HL-60/S4 treated with phorbol 12-myristate 13-acetate at 8.2 ng/mL for 4 days and 3 days (cell line): ENCODE measurements around the gene RCAN2.

Source experiments
- in situ Hi-C: fragments of 300-500 bp; cut with MboI; formaldehyde crosslinking; loops from 2 replicates; pipeline ENCODE4 v1.15.0; 2022; ENCODE audit warnings: low sequenced_read_pairs

The RCAN2 gene

DNA sequence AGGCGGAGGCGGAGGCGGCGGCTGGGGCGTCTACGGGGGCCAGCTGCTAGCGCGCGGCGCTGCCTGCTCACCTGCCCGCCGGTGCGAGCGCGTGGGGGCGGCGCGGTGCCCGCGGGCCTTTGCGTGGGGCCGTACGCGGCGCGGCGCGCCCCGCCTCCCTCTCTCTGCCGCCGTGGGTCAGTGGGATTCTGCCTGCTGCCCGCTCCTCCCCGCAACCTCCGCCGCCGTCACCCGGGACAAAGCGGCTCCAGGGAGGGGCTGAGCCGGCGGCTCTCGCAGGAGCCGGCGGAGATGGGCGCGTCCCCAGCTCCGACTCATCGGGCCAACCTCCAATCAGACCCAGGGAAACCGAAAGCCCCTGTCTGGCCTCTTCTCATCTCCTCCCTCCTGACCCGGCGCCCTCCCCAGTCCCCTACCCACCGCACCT, at the start of gene RCAN2:
TSS of gene RCAN2 (minus strand) at position 249 of the 427 bp plus-strand sequence.
- in situ Hi-C loops, result no loop called here

- in situ Hi-C loops, result no loop called here
These were observed 48.6 kb upstream of the RCAN2 start for GRCh38 chr6:46539866-46540265.

DNA sequence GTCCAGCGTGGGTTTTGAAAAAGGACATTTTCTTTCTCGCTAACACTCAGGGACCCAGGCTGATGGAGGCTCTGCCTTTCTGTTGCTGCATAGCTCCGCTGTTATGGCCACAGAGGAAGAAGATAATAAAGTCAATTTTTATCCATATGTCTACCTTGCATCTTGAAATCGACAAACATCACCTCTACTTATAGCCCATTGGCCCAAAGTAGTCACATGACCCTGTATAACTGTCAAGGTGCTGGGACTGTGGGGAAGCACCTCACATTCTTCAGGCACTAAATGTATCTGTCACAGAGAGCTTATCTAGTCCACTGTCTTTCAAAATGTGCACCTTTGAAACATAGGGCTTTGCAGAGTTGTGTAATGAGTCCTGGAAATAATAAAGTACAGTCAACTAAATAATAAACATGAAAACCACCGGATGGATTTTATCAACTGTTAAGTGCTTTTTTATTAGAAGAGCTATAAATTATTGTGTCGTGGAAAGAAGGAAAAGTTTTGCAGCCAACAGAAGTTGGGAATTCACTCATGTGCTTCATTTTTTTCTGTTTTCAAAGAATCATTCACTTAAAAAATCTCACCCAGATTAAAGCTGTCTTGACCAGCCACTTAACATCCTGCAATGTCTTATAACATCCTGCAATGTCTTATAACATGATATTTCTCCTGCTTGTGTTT, 47.7 kb upstream of the RCAN2 start:
- in situ Hi-C loops, result no loop called here

GRCh38 chr6:46530896-46531295, 39.6 kb upstream of the RCAN2 start:
- in situ Hi-C loops, result no loop called here

DNA sequence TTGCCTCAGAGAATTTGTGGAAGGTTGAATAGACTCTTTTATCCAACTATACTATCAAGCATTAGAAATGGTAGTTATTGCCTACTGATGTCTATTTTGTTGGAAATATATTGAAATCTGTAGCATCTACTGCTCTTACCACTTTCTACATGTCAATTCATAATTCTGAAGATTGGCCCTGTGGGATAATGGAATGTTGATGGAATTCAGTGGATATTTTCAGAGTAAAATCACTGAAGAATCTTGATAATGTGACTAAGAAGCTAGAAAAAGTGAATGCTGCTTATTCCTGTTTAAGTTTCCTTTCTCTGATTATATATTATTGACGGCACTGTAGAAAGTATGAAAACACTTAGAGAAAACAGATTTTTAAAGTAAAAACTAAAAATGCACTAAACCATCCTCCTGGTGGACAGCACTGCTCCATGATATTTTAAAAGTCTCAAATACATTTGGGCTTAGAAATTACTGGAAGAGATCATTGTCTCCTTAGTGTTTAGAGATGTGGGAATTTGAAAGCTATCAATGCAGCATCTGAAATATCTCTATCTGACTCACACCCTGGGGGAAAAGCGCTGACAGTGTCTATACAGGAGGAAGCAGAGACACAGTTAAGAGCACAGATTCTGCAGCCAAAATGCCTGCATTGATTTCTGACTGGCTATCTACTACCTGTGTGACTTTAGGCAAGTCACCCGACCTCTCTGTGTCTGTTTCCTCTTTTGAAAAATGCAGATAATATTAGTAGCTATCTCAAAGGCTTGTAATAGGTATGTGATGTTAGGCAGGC, 37.9 kb upstream of the RCAN2 start:
- in situ Hi-C loops, result no loop called here

DNA sequence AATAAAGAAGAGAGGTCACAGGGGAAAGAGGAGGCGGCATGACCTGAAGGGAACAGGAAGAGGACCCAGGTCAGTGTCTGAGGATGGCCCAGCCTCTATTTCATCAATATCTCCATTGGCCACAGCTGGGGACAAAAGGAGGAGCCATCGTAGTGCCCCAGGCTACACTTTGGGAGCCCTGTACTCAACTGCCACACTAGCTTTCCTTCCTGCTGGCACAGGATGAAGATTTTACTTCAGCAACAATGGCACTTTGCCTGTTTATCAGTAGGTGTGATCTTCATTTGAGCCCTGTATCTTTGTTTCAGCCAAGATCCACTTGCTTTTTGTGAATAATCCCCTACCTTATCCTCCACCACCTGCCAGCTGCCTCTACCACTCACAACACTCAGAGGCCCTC, 35.4 kb upstream of the RCAN2 start:
- in situ Hi-C loops, result no loop called here

DNA sequence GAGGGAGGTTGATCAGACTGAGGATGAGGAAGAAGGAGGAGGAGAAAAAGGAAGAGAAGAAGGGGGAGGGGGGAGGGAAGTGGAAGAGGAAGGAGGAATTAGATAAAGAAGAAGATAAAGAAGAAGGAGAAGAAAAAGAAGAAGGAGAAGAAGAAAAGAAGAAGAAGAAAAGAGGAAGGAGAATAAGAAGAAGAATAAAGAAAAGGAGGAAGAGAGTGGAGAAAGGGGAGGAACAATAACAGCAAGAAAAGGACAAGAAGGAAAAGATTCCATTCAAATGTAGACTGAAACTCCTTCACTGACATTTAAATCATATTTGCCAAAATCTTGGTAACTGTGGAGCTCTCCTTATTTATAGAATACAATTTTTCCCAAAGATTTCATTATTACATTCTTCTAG, 34.3 kb upstream of the RCAN2 start:
- in situ Hi-C loops, result no loop called here

DNA sequence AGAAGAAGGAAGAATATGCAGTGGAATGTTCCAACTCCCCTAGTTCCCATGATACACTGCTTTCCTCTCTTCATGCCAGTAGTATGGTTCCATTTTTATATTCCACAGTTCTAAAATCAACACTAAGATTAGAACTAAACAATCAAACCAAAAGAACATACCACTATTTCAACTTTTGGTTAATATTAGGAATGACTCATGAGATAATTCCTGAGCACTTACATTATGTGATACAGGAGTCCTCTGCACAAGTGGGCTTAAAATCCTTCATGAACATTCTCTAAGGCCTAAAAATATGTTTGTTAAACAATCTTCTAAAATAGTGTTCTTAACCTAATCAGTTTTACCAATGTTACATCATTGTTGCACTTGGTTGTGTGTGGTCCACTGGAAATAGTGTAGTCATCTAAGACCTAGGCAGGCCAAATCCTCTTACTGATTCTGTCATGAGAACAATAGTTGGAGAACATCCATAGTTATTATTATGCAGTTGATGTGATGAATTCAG, 30.3 kb upstream of the RCAN2 start:
- in situ Hi-C loops, result no loop called here

GRCh38 chr6:46517202-46517601, 26.0 kb upstream of the RCAN2 start:
- in situ Hi-C loops, result no loop called here

DNA sequence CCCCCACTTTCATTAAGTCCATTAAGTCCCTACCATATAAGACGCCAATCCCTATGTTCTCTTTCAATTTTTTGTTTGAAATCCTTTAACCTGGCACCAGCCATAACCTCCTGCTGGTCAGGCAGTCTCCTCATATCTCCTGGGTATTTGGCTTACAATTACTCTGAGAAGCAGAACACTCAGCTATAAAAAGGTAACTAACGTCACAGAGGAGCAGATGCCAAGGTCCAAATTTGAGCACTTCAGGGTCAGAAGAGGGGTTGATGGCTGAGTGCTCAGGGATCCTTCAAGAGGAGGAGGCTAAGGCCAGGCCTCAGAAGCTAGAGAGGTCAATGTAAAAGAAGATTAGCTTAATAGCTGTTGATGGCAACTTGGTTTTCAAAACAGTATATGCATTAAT, 22.3 kb upstream of the RCAN2 start:
- in situ Hi-C loops, result no loop called here

DNA sequence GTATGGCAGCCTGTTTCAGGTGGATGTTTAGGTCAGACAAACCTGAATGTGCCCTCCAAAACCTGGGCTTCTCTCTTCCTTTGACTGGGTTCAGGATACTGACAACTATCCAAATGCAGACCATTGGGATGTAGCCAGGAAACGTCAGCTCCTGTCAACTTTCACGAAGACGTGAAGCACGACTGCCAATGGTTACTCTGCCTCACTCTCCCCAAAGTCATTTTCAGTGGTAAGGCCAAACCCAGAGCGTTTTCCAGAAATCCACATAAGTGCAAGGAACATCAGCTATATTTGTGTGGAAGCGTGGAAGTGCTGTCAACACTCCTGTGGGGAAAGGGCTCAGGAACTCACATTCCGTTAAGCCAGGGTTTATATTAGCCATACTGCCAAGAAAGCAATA, 20.1 kb upstream of the RCAN2 start:
- in situ Hi-C loops, result no loop called here

- in situ Hi-C loops, result no loop called here
These were observed 19.4 kb upstream of the RCAN2 start for GRCh38 chr6:46510651-46511050.

DNA sequence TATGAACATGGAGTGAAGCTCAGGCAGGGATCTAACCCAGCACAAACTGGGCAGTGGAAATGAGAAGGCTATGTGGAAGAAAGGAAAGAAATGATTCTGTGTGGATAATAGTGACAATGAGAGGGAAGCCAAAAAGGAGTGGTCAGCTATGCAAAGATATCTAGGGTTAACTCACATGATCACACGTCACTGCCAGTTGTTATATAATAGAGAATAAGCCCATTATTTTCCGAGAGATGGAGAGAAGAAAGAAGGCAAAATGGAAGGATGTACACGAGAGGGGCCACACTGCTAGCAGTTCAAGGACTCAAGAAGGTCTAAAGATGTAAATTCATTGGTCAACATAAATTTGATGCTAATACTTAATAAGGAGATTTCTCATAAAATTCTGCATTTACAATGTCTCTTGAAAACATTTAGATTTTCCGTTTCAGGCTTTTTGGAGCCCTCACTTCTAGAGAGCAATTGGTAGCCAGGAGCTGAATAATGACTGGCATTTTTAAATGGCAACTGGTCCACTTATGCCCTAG, 18.8 kb upstream of the RCAN2 start:
- in situ Hi-C loops, result no loop called here

GRCh38 chr6:46509063-46509462, 17.8 kb upstream of the RCAN2 start:
- in situ Hi-C loops, result no loop called here

DNA sequence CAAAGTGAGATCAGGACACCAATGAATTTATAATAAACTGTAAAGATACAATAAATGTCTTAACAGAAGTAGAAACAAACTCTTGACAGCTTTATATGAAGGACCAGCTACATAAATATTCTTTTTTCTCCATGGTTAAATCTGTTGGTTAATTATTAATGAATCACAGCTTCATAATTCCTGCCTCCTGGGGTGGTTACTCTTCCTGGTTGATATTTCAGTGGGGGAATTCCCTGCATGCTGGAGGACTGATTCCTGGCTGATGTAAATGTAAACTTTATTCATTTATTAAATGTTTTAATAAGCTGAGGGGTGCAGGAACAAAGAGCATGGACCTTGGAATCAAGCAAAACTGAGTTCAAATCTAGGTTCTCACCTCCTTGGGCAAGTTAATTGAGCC, 16.2 kb upstream of the RCAN2 start:
- in situ Hi-C loops, result no loop called here

- in situ Hi-C loops, result no loop called here
These were observed 14.7 kb upstream of the RCAN2 start for GRCh38 chr6:46505693-46506512.

GRCh38 chr6:46504242-46504641, 13.0 kb upstream of the RCAN2 start:
- in situ Hi-C loops, result no loop called here

DNA sequence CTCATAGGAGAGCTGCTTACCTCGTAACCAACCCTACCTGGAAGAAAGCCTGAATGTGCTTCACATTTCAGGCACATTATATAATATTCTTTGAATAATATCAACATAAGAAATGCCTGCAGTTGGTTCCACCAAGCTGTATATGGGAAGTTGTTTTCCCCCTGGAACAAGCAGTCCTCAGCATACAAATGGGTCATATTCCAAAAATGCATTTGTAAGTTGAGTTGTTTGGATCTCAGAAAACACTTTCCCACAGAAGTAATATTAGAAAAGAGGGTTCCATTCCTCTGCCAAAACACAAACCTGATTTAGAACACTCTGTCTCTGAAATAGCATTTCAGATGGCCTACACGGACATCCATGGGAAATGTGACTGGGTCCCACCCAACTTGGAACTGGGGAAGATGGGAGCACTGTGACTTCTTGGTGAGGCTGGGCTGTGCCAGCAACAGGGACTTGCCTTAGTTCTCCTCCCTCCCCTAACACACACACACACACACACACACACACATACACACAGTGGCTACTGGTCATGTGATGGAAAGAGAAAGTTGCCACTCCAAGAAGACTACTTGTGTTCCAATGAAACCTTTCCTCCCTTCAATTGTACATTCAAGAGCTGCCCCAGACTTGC, 11.4 kb upstream of the RCAN2 start:
- in situ Hi-C loops, result no loop called here

GRCh38 chr6:46501136-46502089, 10.2 kb upstream of the RCAN2 start:
- in situ Hi-C loops, result no loop called here

DNA sequence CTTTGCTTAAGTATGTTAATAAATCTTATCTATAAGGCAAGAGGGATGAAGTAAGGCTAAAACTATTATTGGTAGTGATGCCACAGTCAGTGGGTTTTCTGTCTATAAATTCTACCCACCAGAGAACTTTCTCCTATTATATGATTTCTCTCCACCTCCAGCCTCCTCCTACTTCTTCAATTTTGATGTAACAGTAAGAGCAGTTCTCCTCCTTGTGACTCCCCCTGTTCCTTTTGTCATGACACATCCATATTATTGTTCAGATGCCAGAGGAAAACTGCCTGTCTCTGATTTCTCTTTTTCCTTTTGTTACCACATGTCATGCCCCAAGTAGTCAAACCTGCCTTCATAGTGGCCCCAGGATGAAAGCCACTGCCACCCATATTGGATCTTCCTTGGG, 9.1 kb upstream of the RCAN2 start:
- in situ Hi-C loops, result no loop called here
